SK-N-SH treated with all-trans-retinoic acid at 6 μM for 48 hours (cell line): ENCODE data around the gene PIP4K2C.

Source experiments
- ATAC-seq: fragments of 200-7000 bp; cut with Tn5 transposase; 3 replicates; pipeline ENCODE4 v1.9.1; 2020; ENCODE audit warnings: mild to moderate bottlenecking, moderate library complexity
- CREB5 ChIP-seq: fragments of 250-450 bp; sonication (Bioruptor Pico); IDR thresholded peaks from 2 replicates; pipeline ENCODE4 v1.5.1; 2020; ENCODE audit warnings: low read depth, mild to moderate bottlenecking, moderate library complexity
- ESRRG ChIP-seq: fragments of 250-450 bp; sonication (Bioruptor Pico); IDR thresholded peaks from 2 replicates; pipeline ENCODE4 v1.6.1; 2021; ENCODE audit warnings: mild to moderate bottlenecking
- GLIS3 ChIP-seq: fragments of 250-450 bp; sonication (Bioruptor Pico); IDR thresholded peaks from 2 replicates; pipeline ENCODE4 v1.5.0; 2020; ENCODE audit warnings: mild to moderate bottlenecking, moderate library complexity
- ISL1 ChIP-seq: fragments of 250-450 bp; sonication (Bioruptor Pico); IDR thresholded peaks from 2 replicates; pipeline ENCODE4 v2.1.2; 2022; ENCODE audit warnings: mild to moderate bottlenecking, moderate library complexity
- OSR1 ChIP-seq: fragments of 250-450 bp; sonication (Bioruptor Pico); IDR thresholded peaks from 2 replicates; pipeline ENCODE4 v1.8.0; 2022; ENCODE audit warnings: moderate library complexity, mild to moderate bottlenecking, inconsistent platforms
- PATZ1 ChIP-seq: fragments of 250-450 bp; sonication (Bioruptor Pico); IDR thresholded peaks from 2 replicates; pipeline ENCODE4 v1.8.0; 2020; ENCODE audit warnings: mild to moderate bottlenecking, moderate library complexity, borderline replicate concordance
- POU6F1 ChIP-seq: fragments of 250-450 bp; sonication (Bioruptor Pico); IDR thresholded peaks from 2 replicates; pipeline ENCODE4 v1.8.0; 2021; ENCODE audit warnings: low read depth, mild to moderate bottlenecking, moderate library complexity, borderline replicate concordance
- PPARA ChIP-seq: fragments of 250-450 bp; sonication (Bioruptor Pico); IDR thresholded peaks from 2 replicates; pipeline ENCODE4 v1.5.0; 2020; ENCODE audit warnings: mild to moderate bottlenecking, borderline replicate concordance
- SNAI2 ChIP-seq: fragments of 250-450 bp; sonication (Bioruptor Pico); IDR thresholded peaks from 2 replicates; pipeline ENCODE4 v1.5.0; 2020; ENCODE audit warnings: mild to moderate bottlenecking, moderate library complexity
- TCF4 ChIP-seq: fragments of 250-450 bp; sonication (Bioruptor Pico); IDR thresholded peaks from 2 replicates; pipeline ENCODE4 v1.8.0; 2021; ENCODE audit warnings: mild to moderate bottlenecking, moderate library complexity, borderline replicate concordance
- TOX ChIP-seq: fragments of 250-450 bp; sonication (Bioruptor Pico); IDR thresholded peaks from 2 replicates; pipeline ENCODE4 v1.8.0; 2021; ENCODE audit warnings: mild to moderate bottlenecking, moderate library complexity, borderline replicate concordance
- TSHZ2 ChIP-seq: fragments of 250-450 bp; sonication (Bioruptor Pico); IDR thresholded peaks from 2 replicates; pipeline ENCODE4 v1.5.0; 2020; ENCODE audit warnings: mild to moderate bottlenecking, moderate library complexity
- ZC3H10 ChIP-seq: fragments of 250-450 bp; sonication (Bioruptor Pico); IDR thresholded peaks from 2 replicates; pipeline ENCODE4 v1.5.1; 2021; ENCODE audit warnings: mild to moderate bottlenecking, moderate library complexity
- ZFP3 ChIP-seq: fragments of 250-450 bp; sonication (Bioruptor Pico); IDR thresholded peaks from 2 replicates; pipeline ENCODE4 v1.5.0; 2020; ENCODE audit warnings: mild to moderate bottlenecking, moderate library complexity
- ZFP30 ChIP-seq: fragments of 450-650 bp; formaldehyde crosslinking; IDR thresholded peaks from 2 replicates; pipeline ENCODE4 v1.5.0; 2022; ENCODE audit warnings: mild to moderate bottlenecking, moderate library complexity
- ZNF565 ChIP-seq: fragments of 450-650 bp; formaldehyde crosslinking; conservative IDR thresholded peaks from 2 replicates; pipeline ENCODE4 v1.5.0; 2020; ENCODE audit warnings: low read depth, mild to moderate bottlenecking, moderate library complexity
- ZNF70 ChIP-seq: fragments of 450-650 bp; formaldehyde crosslinking; IDR thresholded peaks from 2 replicates; pipeline ENCODE4 v1.5.0; 2020; ENCODE audit warnings: mild to moderate bottlenecking, moderate library complexity
- ZNF8 ChIP-seq: fragments of 450-650 bp; formaldehyde crosslinking; IDR thresholded peaks from 2 replicates; pipeline ENCODE4 v1.5.0; 2020; ENCODE audit warnings: mild to moderate bottlenecking, moderate library complexity

Gene PIP4K2C

GRCh38 chr12:57620936-57621496, 30.0 kb downstream of the PIP4K2C start (continued):
- TF ChIP-seq PATZ1 (CRISPR knock-in tag) (no peak), ZFP30 (no peak), ZNF565 (CRISPR knock-in tag) (no peak)

GRCh38 chr12:57621497-57622292, 30.7 kb downstream of the PIP4K2C start:
- peak; percentile 93 for ATAC-seq
- TF ChIP-seq ESRRG (CRISPR knock-in tag) (no peak), SNAI2 (no peak), OSR1 (CRISPR knock-in tag) (no peak), ZNF8 (CRISPR knock-in tag) (no peak)

GRCh38 chr12:57622293-57623245, 31.6 kb downstream of the PIP4K2C start:
- no peak for TF ChIP-seq ZC3H10
- no peak for ATAC-seq

GRCh38 chr12:57623385-57623784, 32.4 kb downstream of the PIP4K2C start:
- TF ChIP-seq TSHZ2 (no peak), POU6F1 (no peak), ZNF565 (CRISPR knock-in tag) (no peak), PPARA (no peak), TCF4 (CRISPR knock-in tag) (no peak), TOX (no peak), SNAI2 (no peak), ZNF8 (CRISPR knock-in tag) (no peak)
- ATAC-seq: no peak

- no peak for ATAC-seq
- TF ChIP-seq ZNF8 (CRISPR knock-in tag) (no peak), ZNF70 (CRISPR knock-in tag) (no peak), ZNF565 (CRISPR knock-in tag) (no peak), OSR1 (CRISPR knock-in tag) (no peak), POU6F1 (no peak), CREB5 (CRISPR knock-in tag) (no peak), ZFP30 (no peak), GLIS3 (no peak), ZFP3 (no peak), ESRRG (CRISPR knock-in tag) (no peak), ISL1 (no peak), TSHZ2 (no peak), TCF4 (CRISPR knock-in tag) (no peak), TOX (no peak)
Measured at GRCh38 chr12:57623811-57624390, 32.9 kb downstream of the PIP4K2C start.
